IPS-18c (cell line): ENCODE data around the gene ADGRF4.

Experiments used
- H3K4me3 ChIP-seq: 2 replicates; pipeline ENCODE4 v1.7.0; 2013; ENCODE audit warnings: low read depth, mild to moderate bottlenecking, low read length, moderate library complexity; ENCODE audit not compliant: insufficient read depth
- H3K9me3 ChIP-seq: one replicate; pipeline ENCODE4 v1.6.1; 2013; ENCODE audit warnings: mild to moderate bottlenecking, low read length, moderate library complexity; ENCODE audit not compliant: control insufficient read depth, insufficient read depth

The ADGRF4 gene

GRCh38 chr6:47698342-47698787, at the start of gene ADGRF4:
Gene ADGRF4, plus strand, starts transcription at chr6:47698580. Its CDS starts 8,666 bp downstream, at chr6:47707246.
- no peak within 1 kb of the TSS for H3K4me3 ChIP-seq
- no peaks in the 10 kb centered on the region for H3K9me3 ChIP-seq

DNA sequence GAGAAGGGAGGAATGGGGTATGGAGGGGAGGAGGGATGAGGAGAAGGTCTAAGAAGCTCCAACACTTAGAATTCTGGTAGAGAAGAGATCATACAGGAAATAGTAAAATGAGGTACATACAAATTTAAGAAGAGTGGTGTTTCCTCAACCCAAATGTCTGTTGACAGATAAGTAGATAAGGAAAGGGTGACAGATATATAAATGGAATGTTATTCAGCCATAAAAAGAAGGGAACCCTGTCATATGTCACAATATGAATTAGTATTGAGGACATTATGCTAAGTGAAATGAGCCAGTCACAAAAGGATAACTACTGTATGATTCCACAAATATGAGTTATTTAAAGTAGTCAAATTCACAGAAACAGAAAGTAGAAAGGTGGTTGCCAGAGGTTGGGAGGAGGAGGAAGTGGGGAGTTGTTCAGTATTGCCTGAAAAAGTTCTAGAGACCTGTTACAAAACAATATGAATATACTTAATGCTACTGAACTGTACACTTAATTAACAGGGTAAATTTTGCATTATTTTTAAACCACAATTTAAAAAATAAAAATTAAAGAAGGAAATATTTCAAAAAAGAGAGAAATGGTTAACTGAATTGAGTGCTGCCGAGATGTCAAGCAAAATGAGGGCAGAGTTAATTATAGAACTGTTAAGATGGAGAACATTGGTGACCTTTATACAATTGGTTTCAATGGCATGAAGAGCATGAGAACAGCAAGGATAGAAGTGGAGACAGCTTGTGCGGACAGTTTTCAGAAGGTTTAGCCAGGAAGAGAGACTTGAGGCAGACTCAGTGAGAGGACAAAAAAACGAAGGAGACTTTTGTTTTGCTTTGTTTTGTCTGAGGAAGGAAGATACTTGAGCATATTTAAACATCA, 47.6 kb upstream of the ADGRF4 start:
- Histone ChIP-seq H3K4me3 (no peak overlapping the region), H3K9me3 (peaks cover 3% of the 10 kb centered on the region)

GRCh38 chr6:47651505-47651944, 46.9 kb upstream of the ADGRF4 start:
- H3K4me3 ChIP-seq: no peak overlapping the region
- H3K9me3 ChIP-seq: peaks cover 3% of the 10 kb centered on the region

GRCh38 chr6:47653706-47654105, 44.7 kb upstream of the ADGRF4 start:
- Histone ChIP-seq H3K9me3 (no peaks in the 10 kb centered on the region), H3K4me3 (no peak overlapping the region)

GRCh38 chr6:47654255-47654654, 44.1 kb upstream of the ADGRF4 start:
- Histone ChIP-seq H3K9me3 (no peaks in the 10 kb centered on the region), H3K4me3 (no peak overlapping the region)

DNA sequence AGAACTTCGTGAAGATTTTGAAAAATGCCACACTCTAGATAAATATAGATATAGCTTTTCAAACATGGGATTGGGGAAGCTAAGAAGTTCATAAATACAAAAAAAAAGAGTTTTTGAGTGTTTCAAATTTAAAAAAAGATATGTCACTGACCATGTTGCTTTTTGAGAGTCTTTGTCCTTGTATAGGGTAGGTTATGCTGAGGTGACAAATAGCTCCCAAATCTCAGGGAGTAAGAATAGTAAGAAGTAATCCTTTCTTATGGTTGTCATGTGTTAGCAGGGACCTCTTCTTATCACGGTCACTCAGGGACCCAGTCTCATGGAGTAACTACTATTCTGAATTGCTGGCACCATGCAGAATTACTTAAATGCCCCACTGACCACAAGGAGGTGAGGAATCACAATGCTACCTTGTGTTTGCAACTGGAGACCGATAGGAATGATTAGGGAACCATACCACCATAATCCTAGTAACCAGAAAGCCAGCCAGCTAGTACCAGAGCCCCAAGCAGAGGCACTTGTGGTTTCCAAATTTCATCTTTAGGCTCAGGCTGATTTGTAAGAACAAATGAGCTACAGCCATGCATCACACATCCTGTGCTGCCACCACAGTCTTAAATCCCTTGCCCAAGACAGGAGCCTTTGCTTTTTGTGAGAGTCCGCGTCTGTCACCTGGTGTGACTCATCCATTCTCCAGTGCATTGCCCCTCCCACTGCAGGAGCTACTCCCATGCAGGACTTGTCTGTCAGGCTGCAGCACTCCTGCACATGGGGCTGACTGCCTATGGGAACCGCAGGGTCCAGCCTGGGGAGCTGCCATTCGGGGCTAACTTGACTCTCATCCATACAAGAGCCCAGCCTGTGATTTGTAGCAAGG, 42.4 kb upstream of the ADGRF4 start:
- no peak overlapping the region for H3K4me3 ChIP-seq
- no peaks in the 10 kb centered on the region for H3K9me3 ChIP-seq

DNA sequence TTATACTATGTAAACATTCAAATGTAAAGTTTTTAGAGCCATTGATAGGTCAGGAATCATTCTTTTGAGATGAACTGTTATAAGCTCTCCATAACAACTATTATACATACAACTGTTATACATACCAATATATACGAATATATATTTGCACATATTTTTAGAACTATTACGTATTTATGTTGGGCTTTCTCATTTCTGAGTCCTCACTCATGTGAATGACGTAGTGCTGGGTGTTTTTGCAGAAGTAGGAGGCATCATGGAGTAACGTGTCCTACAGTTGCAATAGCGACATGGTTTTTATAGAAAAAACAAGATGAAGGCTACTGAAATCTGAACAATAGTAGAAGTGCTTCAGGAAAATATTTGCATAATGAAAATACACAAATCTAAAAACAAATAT, 36.4 kb upstream of the ADGRF4 start:
- Histone ChIP-seq H3K4me3 (no peak overlapping the region), H3K9me3 (no peaks in the 10 kb centered on the region)

- no peaks in the 10 kb centered on the region for H3K9me3 ChIP-seq
- no peak overlapping the region for H3K4me3 ChIP-seq
Measured at GRCh38 chr6:47663462-47664216, 34.7 kb upstream of the ADGRF4 start.

GRCh38 chr6:47665112-47665511, 33.3 kb upstream of the ADGRF4 start:
- Histone ChIP-seq H3K9me3 (no peaks in the 10 kb centered on the region), H3K4me3 (no peak overlapping the region)

DNA sequence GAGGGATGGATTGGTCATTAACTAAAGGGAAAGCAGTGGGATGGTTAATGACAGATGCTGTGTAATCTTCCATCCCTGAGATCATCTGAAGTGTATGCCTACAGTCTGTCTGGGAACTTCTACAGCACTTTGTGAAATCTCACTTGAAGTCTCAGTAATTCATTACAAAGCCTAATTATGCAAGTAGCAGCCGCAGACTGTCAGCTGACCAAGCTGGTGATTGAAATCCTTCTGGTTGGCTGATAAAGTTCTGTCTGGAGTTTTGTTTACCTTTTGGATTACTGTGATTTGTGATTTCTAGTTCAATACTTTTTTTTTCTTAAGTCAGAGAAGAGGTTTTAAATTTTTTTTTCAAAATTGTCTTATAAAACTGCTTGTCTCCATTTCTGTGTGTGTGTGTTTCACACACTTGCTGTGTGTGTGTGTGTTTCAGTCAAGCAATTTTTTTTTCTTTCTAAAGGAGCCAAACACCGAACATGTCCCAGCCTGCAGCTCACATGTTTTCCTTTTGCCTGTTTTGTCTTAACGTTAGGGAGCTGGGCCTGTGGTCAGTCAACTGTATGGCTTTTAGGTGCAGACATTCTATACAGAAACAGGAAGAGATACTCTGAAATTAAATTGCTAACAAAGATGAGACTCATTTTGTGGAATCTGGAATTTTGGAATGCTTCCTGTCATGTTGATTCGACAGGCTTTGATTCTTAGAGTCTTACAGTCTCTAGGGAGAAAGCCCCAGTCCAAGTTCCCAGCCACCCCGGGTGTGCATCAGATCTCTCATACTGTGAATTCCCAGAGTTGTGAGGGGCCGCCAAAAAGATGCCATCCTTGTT, 28.5 kb upstream of the ADGRF4 start:
- no peaks in the 10 kb centered on the region for H3K9me3 ChIP-seq
- no peak overlapping the region for H3K4me3 ChIP-seq

DNA sequence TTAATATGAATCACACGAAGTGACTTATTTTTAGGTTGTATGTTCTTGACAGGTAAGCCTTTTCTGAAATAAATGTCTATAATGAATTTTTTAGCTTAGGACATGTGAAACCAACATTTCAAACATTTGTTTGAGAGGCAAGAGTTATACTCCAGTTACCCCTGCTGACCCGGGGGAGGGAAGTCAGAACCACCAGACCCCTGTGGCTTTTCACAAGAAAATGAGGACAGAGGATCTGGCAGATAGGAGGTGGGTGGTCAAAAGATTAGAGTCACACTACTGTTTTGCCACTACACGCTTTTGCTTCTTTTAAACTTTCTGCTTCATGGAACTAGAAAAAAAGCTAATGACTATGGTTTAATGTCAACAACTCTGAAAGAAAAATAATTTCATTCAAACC, 27.5 kb upstream of the ADGRF4 start:
- no peak overlapping the region for H3K4me3 ChIP-seq
- no peaks in the 10 kb centered on the region for H3K9me3 ChIP-seq

GRCh38 chr6:47671777-47672176, 26.6 kb upstream of the ADGRF4 start:
- Histone ChIP-seq H3K9me3 (no peaks in the 10 kb centered on the region), H3K4me3 (no peak overlapping the region)

- no peaks in the 10 kb centered on the region for H3K9me3 ChIP-seq
- H3K4me3 ChIP-seq: no peak overlapping the region
Measured at GRCh38 chr6:47672816-47673215, 25.6 kb upstream of the ADGRF4 start.

DNA sequence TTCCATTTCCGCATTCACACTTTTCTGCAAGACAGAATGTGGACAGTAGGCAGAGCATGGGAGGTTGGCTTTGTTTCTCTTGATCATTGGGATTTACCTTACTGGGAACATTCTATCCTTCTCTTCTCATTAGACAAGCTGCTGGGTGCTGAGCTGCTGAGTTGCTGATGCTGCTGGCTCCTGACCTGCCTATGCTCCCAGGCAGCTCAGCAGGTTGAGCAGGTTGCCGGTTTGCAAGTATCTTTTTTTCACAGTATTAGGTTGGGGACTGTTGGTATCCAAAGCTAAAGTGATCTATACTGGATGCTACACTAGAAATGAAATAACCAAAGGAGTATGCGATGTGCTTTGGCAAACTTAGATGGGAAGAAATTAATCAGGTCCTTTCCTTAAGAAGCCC, 23.7 kb upstream of the ADGRF4 start:
- no peak overlapping the region for H3K4me3 ChIP-seq
- H3K9me3 ChIP-seq: no peaks in the 10 kb centered on the region

- Histone ChIP-seq H3K9me3 (no peaks in the 10 kb centered on the region), H3K4me3 (no peak overlapping the region)
Measured at GRCh38 chr6:47677381-47678100, 20.8 kb upstream of the ADGRF4 start.

DNA sequence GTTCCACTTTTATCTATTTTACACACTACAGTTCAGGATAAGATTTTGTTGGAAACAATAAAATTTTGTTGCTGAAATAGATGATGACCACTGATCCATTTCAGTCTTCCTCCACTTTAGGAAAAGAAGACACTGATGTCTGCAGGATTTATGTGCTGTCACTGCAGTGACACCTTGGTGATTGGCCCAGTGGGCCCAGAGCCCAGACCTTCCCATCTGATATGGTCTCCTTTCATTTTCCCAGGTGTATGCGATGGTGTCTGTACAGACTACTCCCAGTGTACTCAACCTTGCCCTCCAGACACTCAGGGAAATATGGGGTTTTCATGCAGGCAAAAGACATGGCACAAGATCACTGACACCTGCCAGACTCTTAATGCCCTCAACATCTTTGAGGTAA, 19.6 kb upstream of the ADGRF4 start:
- Histone ChIP-seq H3K9me3 (no peaks in the 10 kb centered on the region), H3K4me3 (no peak overlapping the region)
